ENCODE data around the gene MXD4.
"Not testable (repeated sequence)": the region's sequence is repeated elsewhere in the genome, so short reads cannot be mapped to it uniquely, and the experiment has no call there.

MXD4 gene

GRCh38 chr4:2231082-2231481 lies 30.8 kb downstream of the MXD4 start:
- H3K18ac ChIP-seq (ENCODE audit: low read length) = no peak overlapping the region
- no peak overlapping the region for H3K4me2 ChIP-seq (ENCODE audit: low read length)
- no peak overlapping the region for H2BK5ac ChIP-seq (ENCODE audit: low read length)
- H2BK120ac ChIP-seq (ENCODE audit: low read depth, low read length) = no peak overlapping the region
- H2AK5ac ChIP-seq (ENCODE audit: low read length) = no peak overlapping the region
- no peak overlapping the region for H4K5ac ChIP-seq (ENCODE audit: low read length)
- H3K27me3 ChIP-seq (ENCODE audit: insufficient read depth, low read length, poor library complexity) = no peaks in the 10 kb centered on the region
- DNase-seq = no peak
- H3K27ac ChIP-seq (ENCODE audit: low read depth, low read length) = no peak overlapping the region
- H3K79me2 ChIP-seq (ENCODE audit: control insufficient read depth, insufficient read depth, low read length) = no peaks in the 10 kb centered on the region
- H3K79me1 ChIP-seq (ENCODE audit: low read length) = peaks cover 3% of the 10 kb centered on the region
- no peak overlapping the region for H3K56ac ChIP-seq (ENCODE audit: low read length)
- no peak overlapping the region for H3K23ac ChIP-seq (ENCODE audit: low read length)
- no peak overlapping the region for H4K8ac ChIP-seq (ENCODE audit: low read depth, low read length)
- no peak overlapping the region for H3K4me3 ChIP-seq (ENCODE audit: low read length)
- H2BK15ac ChIP-seq (replicated peaks; ENCODE audit: low read depth) = no peak overlapping the region
- no peak overlapping the region for H3K4ac ChIP-seq (ENCODE audit: low read depth, low read length)
- H3K4me1 ChIP-seq (ENCODE audit: control insufficient read depth, low read depth, low read length) = no peaks in the 10 kb centered on the region
- H3K9ac ChIP-seq (ENCODE audit: low read length) = no peak overlapping the region
- WGBS (ENCODE audit: extremely low coverage, insufficient coverage, low lambda C conversion rate) = no CpG with 5 or more reads among the region's 6 CpGs
- peaks cover 2% of the 10 kb centered on the region for H3K36me3 ChIP-seq (ENCODE audit: control insufficient read depth, insufficient read depth, low read length)

- Histone ChIP-seq H3K4ac (ENCODE audit: low read depth, low read length) (no peak overlapping the region), H3K36me3 (ENCODE audit: control insufficient read depth, insufficient read depth, low read length) (no peaks in the 10 kb centered on the region), H3K79me2 (ENCODE audit: control insufficient read depth, insufficient read depth, low read length) (no peaks in the 10 kb centered on the region), H3K56ac (ENCODE audit: low read length) (no peak overlapping the region), H3K27me3 (ENCODE audit: insufficient read depth, low read length, poor library complexity) (no peaks in the 10 kb centered on the region), H4K5ac (ENCODE audit: low read length) (no peak overlapping the region), H2AK5ac (ENCODE audit: low read length) (no peak overlapping the region), H3K9ac (ENCODE audit: low read length) (no peak overlapping the region), H4K8ac (ENCODE audit: low read depth, low read length) (no peak overlapping the region), H2BK15ac (replicated peaks; ENCODE audit: low read depth) (no peak overlapping the region), H3K23ac (ENCODE audit: low read length) (no peak overlapping the region), H3K27ac (ENCODE audit: low read depth, low read length) (no peak overlapping the region), H3K4me2 (ENCODE audit: low read length) (no peak overlapping the region), H3K18ac (ENCODE audit: low read length) (no peak overlapping the region), H3K79me1 (ENCODE audit: low read length) (no peaks in the 10 kb centered on the region), H3K4me3 (ENCODE audit: low read length) (no peak overlapping the region), H3K4me1 (ENCODE audit: control insufficient read depth, low read depth, low read length) (peaks cover 14% of the 10 kb centered on the region), H2BK5ac (ENCODE audit: low read length) (no peak overlapping the region), H2BK120ac (ENCODE audit: low read depth, low read length) (no peak overlapping the region)
- no CpG with 5 or more reads among the region's 2 CpGs for WGBS (ENCODE audit: extremely low coverage, insufficient coverage, low lambda C conversion rate)
- no peak for DNase-seq
Observed at GRCh38 chr4:2226261-2226660, 35.6 kb downstream of the MXD4 start.

- Histone ChIP-seq H4K5ac (ENCODE audit: low read length) (no peak overlapping the region), H3K9ac (ENCODE audit: low read length) (no peak overlapping the region)
Observed at GRCh38 chr4:2222838-2223237, 39.1 kb downstream of the MXD4 start.

GRCh38 chr4:2221378-2221777 lies 40.5 kb downstream of the MXD4 start:
- H3K79me1 ChIP-seq (ENCODE audit: low read length); H2BK120ac ChIP-seq (ENCODE audit: low read depth, low read length); H4K5ac ChIP-seq (ENCODE audit: low read length); H3K23ac ChIP-seq (ENCODE audit: low read length); H3K9ac ChIP-seq (ENCODE audit: low read length); H3K4me3 ChIP-seq (ENCODE audit: low read length); H2AK5ac ChIP-seq (ENCODE audit: low read length); H3K4me2 ChIP-seq (ENCODE audit: low read length); H2BK5ac ChIP-seq (ENCODE audit: low read length); H3K36me3 ChIP-seq (ENCODE audit: control insufficient read depth, insufficient read depth, low read length); H3K4ac ChIP-seq (ENCODE audit: low read depth, low read length); H2BK15ac ChIP-seq (replicated peaks; ENCODE audit: low read depth); H3K27ac ChIP-seq (ENCODE audit: low read depth, low read length); H3K79me2 ChIP-seq (ENCODE audit: control insufficient read depth, insufficient read depth, low read length); H3K18ac ChIP-seq (ENCODE audit: low read length); H4K8ac ChIP-seq (ENCODE audit: low read depth, low read length); H3K27me3 ChIP-seq (ENCODE audit: insufficient read depth, low read length, poor library complexity): not testable (repeated sequence)
- peak overlapping the region; percentile 18 for H3K56ac ChIP-seq (ENCODE audit: low read length)
- WGBS (ENCODE audit: extremely low coverage, insufficient coverage, low lambda C conversion rate) = no CpG with 5 or more reads among the region's 4 CpGs
- H3K4me1 ChIP-seq (ENCODE audit: control insufficient read depth, low read depth, low read length) = peaks cover 23% of the 10 kb centered on the region
- DNase-seq = peak; percentile 89

More at GRCh38 chr4:2222838-2223237, 39.1 kb downstream of the MXD4 start:
- peak overlapping the region; percentile 29 for H3K23ac ChIP-seq (ENCODE audit: low read length)
- no peak overlapping the region for H2BK120ac ChIP-seq (ENCODE audit: low read depth, low read length)
- H3K27ac ChIP-seq (ENCODE audit: low read depth, low read length) = no peak overlapping the region
- no peak overlapping the region for H3K18ac ChIP-seq (ENCODE audit: low read length)
- no peaks in the 10 kb centered on the region for H3K27me3 ChIP-seq (ENCODE audit: insufficient read depth, low read length, poor library complexity)
- H3K4ac ChIP-seq (ENCODE audit: low read depth, low read length) = peak overlapping the region; percentile 64
- H3K79me2 ChIP-seq (ENCODE audit: control insufficient read depth, insufficient read depth, low read length) = no peaks in the 10 kb centered on the region
- H2AK5ac ChIP-seq (ENCODE audit: low read length) = no peak overlapping the region
- peak; percentile 45 for DNase-seq
- H3K36me3 ChIP-seq (ENCODE audit: control insufficient read depth, insufficient read depth, low read length) = no peaks in the 10 kb centered on the region
- H3K4me1 ChIP-seq (ENCODE audit: control insufficient read depth, low read depth, low read length) = peaks cover 23% of the 10 kb centered on the region
- WGBS (ENCODE audit: extremely low coverage, insufficient coverage, low lambda C conversion rate) = no CpG with 5 or more reads among the region's 2 CpGs
- H2BK15ac ChIP-seq (replicated peaks; ENCODE audit: low read depth) = no peak overlapping the region
- no peaks in the 10 kb centered on the region for H3K79me1 ChIP-seq (ENCODE audit: low read length)
- H3K4me3 ChIP-seq (ENCODE audit: low read length) = no peak overlapping the region
- no peak overlapping the region for H2BK5ac ChIP-seq (ENCODE audit: low read length)
- H3K4me2 ChIP-seq (ENCODE audit: low read length) = no peak overlapping the region
- H3K56ac ChIP-seq (ENCODE audit: low read length) = peak overlapping the region; percentile 28
- no peak overlapping the region for H4K8ac ChIP-seq (ENCODE audit: low read depth, low read length)

- peak overlapping the region; percentile 27 for H3K27ac ChIP-seq (ENCODE audit: low read depth, low read length)
- H2BK15ac ChIP-seq (replicated peaks; ENCODE audit: low read depth) = no peak overlapping the region
- H2BK5ac ChIP-seq (ENCODE audit: low read length) = peak overlapping the region; percentile 2
Observed at GRCh38 chr4:2220016-2220630, 41.8 kb downstream of the MXD4 start.

GRCh38 chr4:2219233-2219760 lies 42.6 kb downstream of the MXD4 start:
- H3K27me3 ChIP-seq (ENCODE audit: insufficient read depth, low read length, poor library complexity) = no peaks in the 10 kb centered on the region
- H3K4me3 ChIP-seq (ENCODE audit: low read length) = no peak overlapping the region
- peak; percentile 19 for DNase-seq
- H3K23ac ChIP-seq (ENCODE audit: low read length) = no peak overlapping the region
- H2BK15ac ChIP-seq (replicated peaks; ENCODE audit: low read depth) = no peak overlapping the region
- H4K8ac ChIP-seq (ENCODE audit: low read depth, low read length) = no peak overlapping the region
- H4K5ac ChIP-seq (ENCODE audit: low read length) = no peak overlapping the region
- WGBS (ENCODE audit: extremely low coverage, insufficient coverage, low lambda C conversion rate) = no CpG with 5 or more reads among the region's 6 CpGs
- H3K4me1 ChIP-seq (ENCODE audit: control insufficient read depth, low read depth, low read length) = peaks cover 23% of the 10 kb centered on the region
- H2BK5ac ChIP-seq (ENCODE audit: low read length) = no peak overlapping the region
- H2BK120ac ChIP-seq (ENCODE audit: low read depth, low read length) = no peak overlapping the region
- no peak overlapping the region for H3K4me2 ChIP-seq (ENCODE audit: low read length)
- H3K79me1 ChIP-seq (ENCODE audit: low read length) = no peaks in the 10 kb centered on the region
- H3K18ac ChIP-seq (ENCODE audit: low read length) = no peak overlapping the region
- H3K27ac ChIP-seq (ENCODE audit: low read depth, low read length) = no peak overlapping the region
- no peaks in the 10 kb centered on the region for H3K79me2 ChIP-seq (ENCODE audit: control insufficient read depth, insufficient read depth, low read length)
- H3K56ac ChIP-seq (ENCODE audit: low read length) = no peak overlapping the region
- no peak overlapping the region for H3K4ac ChIP-seq (ENCODE audit: low read depth, low read length)
- H2AK5ac ChIP-seq (ENCODE audit: low read length) = no peak overlapping the region
- no peak overlapping the region for H3K9ac ChIP-seq (ENCODE audit: low read length)
- H3K36me3 ChIP-seq (ENCODE audit: control insufficient read depth, insufficient read depth, low read length) = no peaks in the 10 kb centered on the region

More at GRCh38 chr4:2220016-2220630, 41.8 kb downstream of the MXD4 start:
- Histone ChIP-seq H3K23ac (ENCODE audit: low read length) (no peak overlapping the region), H3K79me2 (ENCODE audit: control insufficient read depth, insufficient read depth, low read length) (no peaks in the 10 kb centered on the region), H2BK120ac (ENCODE audit: low read depth, low read length) (no peak overlapping the region), H3K9ac (ENCODE audit: low read length) (peak overlapping the region; percentile 50), H4K8ac (ENCODE audit: low read depth, low read length) (no peak overlapping the region), H3K4me1 (ENCODE audit: control insufficient read depth, low read depth, low read length) (peaks cover 23% of the 10 kb centered on the region), H2AK5ac (ENCODE audit: low read length) (peak overlapping the region; percentile 71), H3K4me3 (ENCODE audit: low read length) (no peak overlapping the region), H3K18ac (ENCODE audit: low read length) (no peak overlapping the region), H3K79me1 (ENCODE audit: low read length) (no peaks in the 10 kb centered on the region), H3K4me2 (ENCODE audit: low read length) (no peak overlapping the region), H4K5ac (ENCODE audit: low read length) (no peak overlapping the region), H3K4ac (ENCODE audit: low read depth, low read length) (no peak overlapping the region), H3K56ac (ENCODE audit: low read length) (peak overlapping the region; percentile 29), H3K36me3 (ENCODE audit: control insufficient read depth, insufficient read depth, low read length) (no peaks in the 10 kb centered on the region), H3K27me3 (ENCODE audit: insufficient read depth, low read length, poor library complexity) (no peaks in the 10 kb centered on the region)
- DNase-seq = peak; percentile 84
- WGBS (ENCODE audit: extremely low coverage, insufficient coverage, low lambda C conversion rate) = no CpG with 5 or more reads among the region's 10 CpGs

All from mesendoderm (in vitro differentiated cells).